Neuronal stem cell (in vitro differentiated cells): ENCODE results near the gene RTL9.

ENCODE experiments used
- DNase-seq: peaks from one replicate; pipeline ENCODE4 v3.0.0-alpha.2; 2013; ENCODE audit warnings: low spot score
- H2AFZ ChIP-seq: one replicate; pipeline ENCODE4 v1.6.1; 2013; ENCODE audit warnings: mild to moderate bottlenecking, low read length, inconsistent platforms
- H2AK5ac ChIP-seq: 2 replicates; pipeline ENCODE4 v1.6.1; 2013; ENCODE audit warnings: low read depth, mild to moderate bottlenecking, inconsistent platforms, low read length, moderate library complexity, mixed read lengths
- H2BK120ac ChIP-seq: 2 replicates; pipeline ENCODE4 v1.6.1; 2013; ENCODE audit warnings: low read depth, mild to moderate bottlenecking, inconsistent platforms, low read length, moderate library complexity, mixed read lengths
- H2BK12ac ChIP-seq: one replicate; pipeline ENCODE4 v1.6.1; 2013; ENCODE audit warnings: low read length, inconsistent platforms
- H2BK15ac ChIP-seq: 2 replicates; pipeline ENCODE4 v1.6.1; 2013; ENCODE audit warnings: mild to moderate bottlenecking, low read length, inconsistent platforms, mixed read lengths
- H2BK5ac ChIP-seq: one replicate; pipeline ENCODE4 v1.6.1; 2013; ENCODE audit warnings: inconsistent platforms, mild to moderate bottlenecking, low read length, moderate library complexity
- H3K14ac ChIP-seq: one replicate; pipeline ENCODE4 v1.6.1; 2013; ENCODE audit warnings: low read length, inconsistent platforms
- H3K18ac ChIP-seq: 2 replicates; pipeline ENCODE4 v1.6.1; 2013; ENCODE audit warnings: low read length, inconsistent platforms
- H3K23ac ChIP-seq: 2 replicates; pipeline ENCODE4 v1.6.1; 2013; ENCODE audit warnings: low read depth, mild to moderate bottlenecking, mixed read lengths, low read length, inconsistent platforms; ENCODE audit not compliant: poor library complexity
- H3K27ac ChIP-seq: replicated peaks from 3 replicates; pipeline ENCODE4 v1.5.1; 2013; ENCODE audit warnings: low read length, inconsistent platforms
- H3K27me3 ChIP-seq, 3 experiments: 2 replicates each; pipeline ENCODE4 v1.6.1; 2013; ENCODE audit warnings: low read length in 3 of 3, mild to moderate bottlenecking in 2 of 3, inconsistent platforms in 1 of 3, low read depth in 1 of 3, mixed read lengths in 1 of 3, moderate library complexity in 1 of 3; ENCODE audit not compliant: control insufficient read depth in 3 of 3, insufficient read depth in 3 of 3
- H3K36me3 ChIP-seq, 2 donors: replicated peaks in 1 of 2; 2 replicates each; pipeline ENCODE4 v1.6.1; 2013; ENCODE audit warnings: low read length in 2 of 2; ENCODE audit not compliant: control insufficient read depth in 2 of 2, insufficient read depth in 2 of 2
- H3K4ac ChIP-seq: 2 replicates; pipeline ENCODE4 v1.6.1; 2013; ENCODE audit warnings: inconsistent platforms, mild to moderate bottlenecking, low read length, moderate library complexity
- H3K4me1 ChIP-seq, 2 donors: 1 replicate in 1 of 2; 2 replicates in 1 of 2; pipeline ENCODE4 v1.6.1; 2013; ENCODE audit warnings: low read length in 2 of 2, low read depth in 1 of 2; ENCODE audit not compliant: control insufficient read depth in 2 of 2, insufficient read depth in 1 of 2
- H3K4me2 ChIP-seq: one replicate; pipeline ENCODE4 v1.6.1; 2013; ENCODE audit warnings: mild to moderate bottlenecking, low read length, inconsistent platforms; ENCODE audit not compliant: insufficient read depth, poor library complexity, severe bottlenecking
- H3K4me3 ChIP-seq, 2 donors: 2 replicates each; pipeline ENCODE4 v1.5.1; 2013; ENCODE audit warnings: low read length in 2 of 2, mild to moderate bottlenecking in 2 of 2, inconsistent platforms in 1 of 2, moderate library complexity in 1 of 2
- H3K79me1 ChIP-seq: one replicate; pipeline ENCODE4 v1.6.1; 2013; ENCODE audit warnings: low read depth, mild to moderate bottlenecking, inconsistent platforms, low read length, moderate library complexity
- H3K9ac ChIP-seq: one replicate; pipeline ENCODE4 v1.6.1; 2013; ENCODE audit warnings: mild to moderate bottlenecking, low read depth, low read length, inconsistent platforms; ENCODE audit not compliant: poor library complexity
- H3K9me3 ChIP-seq, 2 donors: replicated peaks in 1 of 2; 2 replicates each; pipeline versions ENCODE3 to v1.6.1; 2013; ENCODE audit warnings: low read length in 2 of 2, mild to moderate bottlenecking in 2 of 2, inconsistent platforms in 1 of 2, low read depth in 1 of 2, mixed read lengths in 1 of 2, moderate library complexity in 1 of 2; ENCODE audit not compliant: control insufficient read depth in 2 of 2, insufficient read depth in 1 of 2
- H4K8ac ChIP-seq: one replicate; pipeline ENCODE4 v1.6.1; 2013; ENCODE audit warnings: low read depth, mild to moderate bottlenecking, inconsistent platforms, low read length, moderate library complexity
- H4K91ac ChIP-seq: one replicate; pipeline ENCODE4 v1.6.1; 2013; ENCODE audit warnings: low read length, low read depth, mild to moderate bottlenecking, inconsistent platforms; ENCODE audit not compliant: poor library complexity
- WGBS, 2 donors: extraction: QIAGEN DNeasy Blood & Tissue Kit; methylation state at CpG; one replicate each; pipeline ENCODE4 v1.1.7; 2013; ENCODE audit warnings: missing lambda C conversion rate in 2 of 2, mixed read lengths in 1 of 2; ENCODE audit not compliant: insufficient read length in 2 of 2, insufficient replicate concordance in 1 of 2; ENCODE audit errors: extremely low coverage in 2 of 2; 5-methylcytosine and 5-hydroxymethylcytosine counted together

RTL9 gene

GRCh38 chrX:110395877-110396276 is 37.2 kb downstream of the RTL9 start:
- H3K4ac ChIP-seq: no peak overlapping the region
- no peaks in the 10 kb centered on the region for H3K36me3 ChIP-seq
- DNase-seq: no peak
- peaks cover 0 to 2% of the 10 kb centered on the region in 2 donors for H3K4me1 ChIP-seq
- H3K9me3 ChIP-seq: no peaks in the 10 kb centered on the region
- no peak overlapping the region for H3K14ac ChIP-seq
- H2BK12ac ChIP-seq: no peak overlapping the region
- no peak overlapping the region for H3K9ac ChIP-seq
- H3K18ac ChIP-seq: no peak overlapping the region
- H4K91ac ChIP-seq: no peak overlapping the region
- no peak overlapping the region for H3K23ac ChIP-seq
- no peak overlapping the region for H2BK15ac ChIP-seq
- no peak overlapping the region for H3K4me2 ChIP-seq
- H2BK5ac ChIP-seq: no peak overlapping the region
- no peak overlapping the region for H3K27ac ChIP-seq
- no peak overlapping the region for H2AK5ac ChIP-seq
- no CpG with 5 or more reads among the region's 1 CpG for WGBS, 2 donors
- H4K8ac ChIP-seq: no peak overlapping the region
- no peak overlapping the region for H2BK120ac ChIP-seq
- no peak overlapping the region for H3K4me3 ChIP-seq
- no peaks in the 10 kb centered on the region for H3K79me1 ChIP-seq
- no peak overlapping the region for H2AFZ ChIP-seq
- H3K27me3 ChIP-seq: peaks cover 0 to 18% (median 0%) of the 10 kb centered on the region in 3 experiments

- no peaks in the 10 kb centered on the region for H3K9me3 ChIP-seq
- no peak overlapping the region for H3K9ac ChIP-seq
- H2AK5ac ChIP-seq: no peak overlapping the region
- no peak overlapping the region for H3K4me2 ChIP-seq
- H3K23ac ChIP-seq: no peak overlapping the region
- no peak overlapping the region for H3K18ac ChIP-seq
- H3K14ac ChIP-seq: no peak overlapping the region
- H3K36me3 ChIP-seq: no peaks in the 10 kb centered on the region
- H2BK15ac ChIP-seq: no peak overlapping the region
- H3K79me1 ChIP-seq: no peaks in the 10 kb centered on the region
- H2AFZ ChIP-seq: no peak overlapping the region
- no peak overlapping the region for H2BK120ac ChIP-seq
- no peak overlapping the region for H3K4ac ChIP-seq
- H3K27ac ChIP-seq: no peak overlapping the region
- WGBS, 2 donors: no CpG with 5 or more reads among the region's 4 CpGs
- H4K91ac ChIP-seq: no peak overlapping the region
- no peak overlapping the region for H2BK12ac ChIP-seq
- H4K8ac ChIP-seq: no peak overlapping the region
- no peak overlapping the region for H3K4me3 ChIP-seq
- no peak overlapping the region for H2BK5ac ChIP-seq
- H3K4me1 ChIP-seq: peaks cover 0 to 2% of the 10 kb centered on the region in 2 donors
- peaks cover 0 to 22% (median 0%) of the 10 kb centered on the region in 3 experiments for H3K27me3 ChIP-seq
- DNase-seq: no peak
These were observed 38.1 kb downstream of the RTL9 start for GRCh38 chrX:110396735-110397134.

GRCh38 chrX:110397339-110397738 is 38.7 kb downstream of the RTL9 start:
- Histone ChIP-seq H3K27ac (no peak overlapping the region), H3K4me2 (no peak overlapping the region), H3K14ac (no peak overlapping the region), H4K8ac (no peak overlapping the region), H3K23ac (no peak overlapping the region), H3K27me3 (peaks cover 0 to 22% (median 0%) of the 10 kb centered on the region in 3 experiments), H2AFZ (no peak overlapping the region), H2BK5ac (no peak overlapping the region), H3K4me1 (peaks cover 0 to 2% of the 10 kb centered on the region in 2 donors), H3K79me1 (no peaks in the 10 kb centered on the region), H2BK120ac (no peak overlapping the region), H3K18ac (no peak overlapping the region), H3K9ac (no peak overlapping the region), H4K91ac (no peak overlapping the region), H3K4ac (no peak overlapping the region), H3K36me3 (no peaks in the 10 kb centered on the region), H2BK12ac (no peak overlapping the region), H2BK15ac (no peak overlapping the region), H3K9me3 (no peaks in the 10 kb centered on the region), H3K4me3 (no peak overlapping the region), H2AK5ac (no peak overlapping the region)
- no peak for DNase-seq

GRCh38 chrX:110397904-110398303 is 39.3 kb downstream of the RTL9 start:
- H2AK5ac ChIP-seq: no peak overlapping the region
- peak overlapping the region; percentile 76 for H2AFZ ChIP-seq
- H3K27me3 ChIP-seq: peaks cover 0 to 22% (median 0%) of the 10 kb centered on the region in 3 experiments
- H3K27ac ChIP-seq: no peak overlapping the region
- no peak overlapping the region for H2BK120ac ChIP-seq
- no peak overlapping the region for H3K18ac ChIP-seq
- H3K4me2 ChIP-seq: no peak overlapping the region
- no CpG with 5 or more reads among the region's 6 CpGs for WGBS, 2 donors
- H3K9me3 ChIP-seq: no peaks in the 10 kb centered on the region
- no peak overlapping the region for H4K8ac ChIP-seq
- H3K36me3 ChIP-seq: no peaks in the 10 kb centered on the region
- H2BK5ac ChIP-seq: no peak overlapping the region
- H4K91ac ChIP-seq: no peak overlapping the region
- DNase-seq: no peak
- H2BK12ac ChIP-seq: no peak overlapping the region
- H3K4me3 ChIP-seq: no peak overlapping the region
- H3K9ac ChIP-seq: no peak overlapping the region
- no peak overlapping the region for H3K23ac ChIP-seq
- no peaks in the 10 kb centered on the region for H3K79me1 ChIP-seq
- no peak overlapping the region for H3K14ac ChIP-seq
- H3K4ac ChIP-seq: no peak overlapping the region
- no peak overlapping the region for H2BK15ac ChIP-seq
- H3K4me1 ChIP-seq: peaks cover 0 to 2% of the 10 kb centered on the region in 2 donors
